SK-N-SH treated with all-trans-retinoic acid at 6 μM for 48 hours (cell line): Measurements from ENCODE around the gene TNFRSF4.

ENCODE experiments used
- BACH2 ChIP-seq: fragments of 250-450 bp; sonication (Bioruptor Pico); IDR thresholded peaks from 2 replicates; pipeline ENCODE4 v1.9.0; 2021; ENCODE audit warnings: mild to moderate bottlenecking, borderline replicate concordance
- CSRNP3 ChIP-seq: fragments of 250-450 bp; sonication (Bioruptor Pico); IDR thresholded peaks from 2 replicates; pipeline ENCODE4 v1.5.1; 2021; ENCODE audit warnings: mild to moderate bottlenecking, moderate library complexity
- GLIS3 ChIP-seq: fragments of 250-450 bp; sonication (Bioruptor Pico); IDR thresholded peaks from 2 replicates; pipeline ENCODE4 v1.5.0; 2020; ENCODE audit warnings: mild to moderate bottlenecking, moderate library complexity
- PATZ1 ChIP-seq: fragments of 250-450 bp; sonication (Bioruptor Pico); IDR thresholded peaks from 2 replicates; pipeline ENCODE4 v1.8.0; 2020; ENCODE audit warnings: mild to moderate bottlenecking, moderate library complexity, borderline replicate concordance
- ZFP3 ChIP-seq: fragments of 250-450 bp; sonication (Bioruptor Pico); IDR thresholded peaks from 2 replicates; pipeline ENCODE4 v1.5.0; 2020; ENCODE audit warnings: mild to moderate bottlenecking, moderate library complexity

- TF ChIP-seq GLIS3 (CRISPR knock-in tag) (no peak), PATZ1 (no peak), ZFP3 (CRISPR knock-in tag) (no peak), BACH2 (CRISPR knock-in tag) (no peak), CSRNP3 (CRISPR knock-in tag) (no peak)
Observed at GRCh38 chr1:1232796-1233566, 19.0 kb upstream of the TNFRSF4 start.
